Measurements from ENCODE around the gene CALML3. TPM values are rescaled to one million over a fixed set of nuclear protein-coding genes. Genes with fewer than 3 reads are reported as not detected.

Gene CALML3
- total and polyA plus RNA-seq, 10 of the 15 experiments (the other 5 are each of a cell fraction or from before 2014, with no cell fraction given): not detected

GRCh38 chr10:5555021-5555510 lies 30.3 kb downstream of the CALML3 start:
- H3K36me3 ChIP-seq (ENCODE audit: control insufficient read depth in 2 of 2, insufficient read depth in 2 of 2, low read length in 1 of 2): no peaks in the 10 kb centered on the region
- intact Hi-C loops (cut with micrococcal nuclease; ENCODE audit: unreplicated experiment): no loop called here
- CTCF ChIA-PET: no interaction called here
- TF ChIP-seq WRNIP1 (IDR thresholded peaks at IDR 0.05; ENCODE audit: borderline replicate concordance, low read depth, low read length) (no peak), HCFC1 (IDR thresholded peaks at IDR 0.05; ENCODE audit: low read length) (no peak), BACH1 (IDR thresholded peaks at IDR 0.05; ENCODE audit: borderline replicate concordance) (no peak), NRF1 (conservative IDR thresholded peaks at IDR 0.05; ENCODE audit: low read depth, low read length) (no peak), TARDBP (IDR thresholded peaks at IDR 0.05; ENCODE audit: borderline replicate concordance) (no peak), ZNF207 (IDR thresholded peaks at IDR 0.05; ENCODE audit: borderline replicate concordance) (no peak), NFYB (IDR thresholded peaks at IDR 0.05; ENCODE audit: insufficient read depth, low read depth, low read length) (no peak), ZNF687 (IDR thresholded peaks at IDR 0.05) (no peak), ZNF217 (IDR thresholded peaks at IDR 0.05) (no peak)
- no peak overlapping the region for H2AFZ ChIP-seq (ENCODE audit: control insufficient read depth, low read depth, low read length)
- BruUV-seq (replicated peaks): no TSS peak
- FAIRE-seq (no peak), ATAC-seq (no peak), DNase-seq (ENCODE audit: low read depth, low spot score) (no peak)
- 48% methylated on average over 19 of the region's 19 CpGs for WGBS (ENCODE audit: insufficient coverage, insufficient replicate concordance, low lambda C conversion rate, missing lambda C conversion rate)
- H3K4me1 ChIP-seq (ENCODE audit: control insufficient read depth, insufficient read depth, low read length): peaks cover 13% of the 10 kb centered on the region
- no peaks in the 10 kb centered on the region for H4K20me1 ChIP-seq (ENCODE audit: control insufficient read depth, insufficient read depth)
- no peak overlapping the region for H3K27ac ChIP-seq (ENCODE audit: control insufficient read depth, insufficient read depth)
- no peaks in the 10 kb centered on the region; the same call in 2 of the 3 replicates for H3K9me3 ChIP-seq (replicated peaks; ENCODE audit: control insufficient read depth, insufficient read depth, low read length)
- H3K79me2 ChIP-seq (ENCODE audit: control insufficient read depth, insufficient read depth, low read length): no peaks in the 10 kb centered on the region
- in situ Hi-C loops (cut with MboI): no loop called here
- no peak overlapping the region for H3K9ac ChIP-seq (ENCODE audit: control insufficient read depth, insufficient read depth, low read length)
- RAD21 ChIA-PET (ENCODE audit: unreplicated experiment): no interaction called here
- POLR2A ChIA-PET: no interaction called here
- SMC1A ChIA-PET (ENCODE audit: uncharacterized antibody, unreplicated experiment): no interaction called here
- peaks cover 3 to 6% of the 10 kb centered on the region in 2 experiments; a peak in 3 of 4 replicates for H3K27me3 ChIP-seq (replicated peaks in 1 of 2; ENCODE audit: control insufficient read depth in 2 of 2, insufficient read depth in 2 of 2, low read length in 1 of 2)
- no peak overlapping the region for H3K4me2 ChIP-seq (ENCODE audit: control insufficient read depth, insufficient read depth)
- H3K4me3 ChIP-seq: no peak overlapping the region

Measured in GM12878 (cell line).